Fibroblast of lung (primary cell): ENCODE data around the gene CMYA5.

ENCODE experiments used
- EZH2 ChIP-seq: IDR thresholded peaks from 2 replicates; pipeline ENCODE4 v1.5.1; 2012; ENCODE audit warnings: low read length, control low read depth, mild to moderate bottlenecking; ENCODE audit errors: missing control alignments
- TF ChIP-seq, protein P1 (sequence below), 2 donors: IDR thresholded peaks in 1 of 2; conservative IDR thresholded peaks in 1 of 2; 1 replicate in 1 of 2; 2 replicates in 1 of 2; pipeline ENCODE4 v1.5.1; 2011 to 2012; ENCODE audit warnings: low read length in 2 of 2, control low read depth in 1 of 2, inconsistent platforms in 1 of 2, low read depth in 1 of 2, mild to moderate bottlenecking in 1 of 2

DNA sequence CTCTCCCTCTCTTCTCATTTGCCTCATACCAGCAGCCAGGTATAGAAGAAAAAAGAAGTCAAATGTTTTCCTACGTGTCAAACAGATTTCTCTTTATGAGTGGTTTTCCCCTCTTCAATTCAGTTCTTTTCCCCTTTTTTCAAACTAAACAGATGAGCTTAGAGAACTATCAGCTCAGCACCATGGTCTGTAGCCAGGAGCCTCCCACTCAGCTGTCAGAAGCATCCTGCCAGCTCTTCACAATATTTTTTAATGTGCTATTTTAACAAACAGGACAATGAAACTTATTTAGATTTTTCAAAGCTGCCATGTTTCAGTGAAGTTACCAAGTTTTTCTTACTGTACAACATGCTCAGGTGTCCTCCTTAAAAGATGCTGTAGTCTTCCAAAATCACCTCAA is 63.5 kb downstream of the CMYA5 start:
- TF ChIP-seq, protein P1, sequence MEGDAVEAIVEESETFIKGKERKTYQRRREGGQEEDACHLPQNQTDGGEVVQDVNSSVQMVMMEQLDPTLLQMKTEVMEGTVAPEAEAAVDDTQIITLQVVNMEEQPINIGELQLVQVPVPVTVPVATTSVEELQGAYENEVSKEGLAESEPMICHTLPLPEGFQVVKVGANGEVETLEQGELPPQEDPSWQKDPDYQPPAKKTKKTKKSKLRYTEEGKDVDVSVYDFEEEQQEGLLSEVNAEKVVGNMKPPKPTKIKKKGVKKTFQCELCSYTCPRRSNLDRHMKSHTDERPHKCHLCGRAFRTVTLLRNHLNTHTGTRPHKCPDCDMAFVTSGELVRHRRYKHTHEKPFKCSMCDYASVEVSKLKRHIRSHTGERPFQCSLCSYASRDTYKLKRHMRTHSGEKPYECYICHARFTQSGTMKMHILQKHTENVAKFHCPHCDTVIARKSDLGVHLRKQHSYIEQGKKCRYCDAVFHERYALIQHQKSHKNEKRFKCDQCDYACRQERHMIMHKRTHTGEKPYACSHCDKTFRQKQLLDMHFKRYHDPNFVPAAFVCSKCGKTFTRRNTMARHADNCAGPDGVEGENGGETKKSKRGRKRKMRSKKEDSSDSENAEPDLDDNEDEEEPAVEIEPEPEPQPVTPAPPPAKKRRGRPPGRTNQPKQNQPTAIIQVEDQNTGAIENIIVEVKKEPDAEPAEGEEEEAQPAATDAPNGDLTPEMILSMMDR (conservative IDR thresholded peaks at IDR 0.05 in 1 of 2, IDR thresholded peaks at IDR 0.05 in 1 of 2; ENCODE audit: low read depth in 1 of 2, low read length in 2 of 2), result no peak
- TF ChIP-seq EZH2, result no peak
